HCT116 (cell line): ENCODE data around the gene GSN.

ENCODE experiments used
- POLR2A ChIP-seq: IDR thresholded peaks from 2 replicates; pipeline ENCODE4 v1.7.0; 2011; ENCODE audit warnings: borderline replicate concordance; ENCODE audit not compliant: insufficient read depth, insufficient read length; ENCODE audit errors: extremely low read depth
- ZNF274 ChIP-seq: fragments of 200-500 bp; sonication (Bioruptor generic); IDR thresholded peaks from 2 replicates; pipeline ENCODE4 v1.6.1; 2014; ENCODE audit warnings: mild to moderate bottlenecking, low read depth, low read length, inconsistent platforms
- TF ChIP-seq, protein P1 (sequence below), 3 experiments: fragments of 200-600 bp in 1 of 3; sonication (generic) in 1 of 3; IDR thresholded peaks in 2 of 3; conservative IDR thresholded peaks in 1 of 3; 2 replicates each; pipeline ENCODE4 v1.5.1; 2012 to 2017; ENCODE audit warnings: low read depth in 2 of 3, low read length in 2 of 3, antibody characterized with exemption in 1 of 3, borderline replicate concordance in 1 of 3, control low read depth in 1 of 3, mild to moderate bottlenecking in 1 of 3, mixed read lengths in 1 of 3, mixed run types in 1 of 3, moderate library complexity in 1 of 3; ENCODE audit not compliant: insufficient read depth in 1 of 3

GRCh38 chr9:121274851-121275250 lies 6.9 kb downstream of the GSN start:
- TF ChIP-seq POLR2A (no peak), ZNF274 (no peak)
- TF ChIP-seq, protein P1, sequence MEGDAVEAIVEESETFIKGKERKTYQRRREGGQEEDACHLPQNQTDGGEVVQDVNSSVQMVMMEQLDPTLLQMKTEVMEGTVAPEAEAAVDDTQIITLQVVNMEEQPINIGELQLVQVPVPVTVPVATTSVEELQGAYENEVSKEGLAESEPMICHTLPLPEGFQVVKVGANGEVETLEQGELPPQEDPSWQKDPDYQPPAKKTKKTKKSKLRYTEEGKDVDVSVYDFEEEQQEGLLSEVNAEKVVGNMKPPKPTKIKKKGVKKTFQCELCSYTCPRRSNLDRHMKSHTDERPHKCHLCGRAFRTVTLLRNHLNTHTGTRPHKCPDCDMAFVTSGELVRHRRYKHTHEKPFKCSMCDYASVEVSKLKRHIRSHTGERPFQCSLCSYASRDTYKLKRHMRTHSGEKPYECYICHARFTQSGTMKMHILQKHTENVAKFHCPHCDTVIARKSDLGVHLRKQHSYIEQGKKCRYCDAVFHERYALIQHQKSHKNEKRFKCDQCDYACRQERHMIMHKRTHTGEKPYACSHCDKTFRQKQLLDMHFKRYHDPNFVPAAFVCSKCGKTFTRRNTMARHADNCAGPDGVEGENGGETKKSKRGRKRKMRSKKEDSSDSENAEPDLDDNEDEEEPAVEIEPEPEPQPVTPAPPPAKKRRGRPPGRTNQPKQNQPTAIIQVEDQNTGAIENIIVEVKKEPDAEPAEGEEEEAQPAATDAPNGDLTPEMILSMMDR (IDR thresholded peaks at IDR 0.05 in 2 of 3, conservative IDR thresholded peaks at IDR 0.05 in 1 of 3; ENCODE audit: borderline replicate concordance in 1 of 3, insufficient read depth in 1 of 3, low read depth in 2 of 3, low read length in 2 of 3): no peak
